K562 (cell line): ENCODE results near the gene RSU1. TPM values are rescaled to one million over a fixed set of nuclear protein-coding genes. Genes with fewer than 3 reads are reported as not detected.
A peak's percentile ranks its signal among the peaks of the same experiment; 100 is the strongest.

Experiments used
- ATAC-seq: fragments of 200-7000 bp; cut with Tn5 transposase; 3 replicates; pipeline ENCODE4 v1.9.1; 2020; ENCODE audit warnings: moderate library complexity
- BruUV-seq: library from RNA; stranded (reverse); fragments of 400-500 nt; replicated peaks from 2 replicates; lab custom pipeline; 2021; lab: Mats Ljungman, UMichigan
- CTCF ChIA-PET: fragments of 300-600 bp; formaldehyde crosslinking; extraction: SDS; loops from one replicate; lab custom pipeline; 2021; ENCODE audit warnings: low intra/inter-chr PET ratio; lab: Yijun Ruan, JAX
- POLR2A ChIA-PET: fragments of 300-600, 350-650 bp; sonication (Branson Sonifier 250); formaldehyde crosslinking; extraction: SDS; loops from one replicate; lab custom pipeline; 2021; ENCODE audit warnings: antibody characterized with exemption, inconsistent platforms; lab: Yijun Ruan, JAX
- DNase-seq, 4 experiments: peaks; one replicate each; pipeline versions ENCODE4 v3.0.0 to v3.0.0-alpha.2; 2011 to 2018; ENCODE audit warnings: low spot score in 3 of 4, mixed read lengths in 3 of 4; ENCODE audit errors: extremely low read depth in 1 of 4
- FAIRE-seq: peaks from 2 replicates; lab custom pipeline; 2011; peaks lifted over from hg19 to GRCh38; lab: Jason Lieb, UNC
- H2AFZ ChIP-seq: 2 replicates; pipeline ENCODE4 v1.6.0; 2011; ENCODE audit warnings: low read depth, low read length, control low read depth, inconsistent platforms
- H3K27ac ChIP-seq: fragments of 200-600 bp; 3 replicates; pipeline ENCODE4 v1.8.0; 2011; ENCODE audit warnings: low read depth, mild to moderate bottlenecking, control low read depth, inconsistent platforms, low read length, moderate library complexity, mixed read lengths; ENCODE audit errors: extremely low read depth
- H3K27me3 ChIP-seq, 2 experiments: fragments of 300-600 bp in 1 of 2; 2 replicates in 1 of 2; 3 replicates in 1 of 2; pipeline versions ENCODE4 v1.6.0 to v1.8.0; 2011; ENCODE audit warnings: inconsistent platforms in 2 of 2, low read length in 2 of 2, mild to moderate bottlenecking in 1 of 2, mixed read lengths in 1 of 2, moderate library complexity in 1 of 2; ENCODE audit not compliant: control insufficient read depth in 2 of 2, insufficient read depth in 2 of 2
- H3K36me3 ChIP-seq: fragments of 300-600 bp; 3 replicates; pipeline ENCODE4 v1.8.0; 2011; ENCODE audit warnings: mild to moderate bottlenecking, low read length, inconsistent platforms; ENCODE audit not compliant: control insufficient read depth, insufficient read depth
- H3K4me1 ChIP-seq, 2 experiments: fragments of 200-600 bp in 1 of 2; replicated peaks in 1 of 2; 2 replicates in 1 of 2; 3 replicates in 1 of 2; pipeline versions ENCODE4 v1.5.1 to v1.8.0; 2011; ENCODE audit warnings: inconsistent platforms in 2 of 2, low read length in 2 of 2, mild to moderate bottlenecking in 1 of 2, mixed read lengths in 1 of 2, moderate library complexity in 1 of 2; ENCODE audit not compliant: control insufficient read depth in 2 of 2, insufficient read depth in 2 of 2
- H3K4me2 ChIP-seq: 2 replicates; pipeline ENCODE4 v1.6.1; 2011; ENCODE audit warnings: low read length, control low read depth, inconsistent platforms, mixed read lengths; ENCODE audit not compliant: insufficient read depth
- H3K4me3 ChIP-seq: fragments of 200-600 bp; sonication (generic), shearing (Covaris generic); 2 replicates; pipeline ENCODE4 v1.5.1; 2016; ENCODE audit warnings: control low read depth, inconsistent platforms
- H3K79me2 ChIP-seq: fragments of 200-600 bp; 3 replicates; pipeline ENCODE4 v1.8.0; 2011; ENCODE audit warnings: low read length, inconsistent platforms; ENCODE audit not compliant: control insufficient read depth, insufficient read depth
- H3K9ac ChIP-seq, 2 experiments: 2 replicates each; pipeline versions ENCODE4 v1.6.0 to v1.6.1; 2011; ENCODE audit warnings: low read depth in 2 of 2, low read length in 2 of 2, control low read depth in 1 of 2, inconsistent platforms in 1 of 2, mild to moderate bottlenecking in 1 of 2, mixed read lengths in 1 of 2; ENCODE audit not compliant: insufficient read depth in 1 of 2
- H3K9me1 ChIP-seq: one replicate; pipeline ENCODE4 v1.6.0; 2011; ENCODE audit warnings: inconsistent platforms, mild to moderate bottlenecking, low read length, moderate library complexity; ENCODE audit not compliant: control insufficient read depth, insufficient read depth
- H3K9me3 ChIP-seq: replicated peaks from 2 replicates; pipeline ENCODE4 v1.5.1; 2011; ENCODE audit warnings: low read depth, low read length, inconsistent platforms; ENCODE audit not compliant: control insufficient read depth, insufficient read depth
- H4K20me1 ChIP-seq: replicated peaks from 2 replicates; pipeline ENCODE4 v1.6.1; 2011; ENCODE audit warnings: low read length, inconsistent platforms, mixed read lengths; ENCODE audit not compliant: control insufficient read depth, insufficient read depth
- ATF1 ChIP-seq, 2 experiments: fragments of 450-650 bp in 1 of 2; IDR thresholded peaks; 2 replicates each; pipeline ENCODE4 v1.6.1; 2016; ENCODE audit warnings: missing compliant biosample characterization in 1 of 2, missing genetic modification characterization in 1 of 2
- CEBPB ChIP-seq: fragments of 450-650 bp; IDR thresholded peaks from 2 replicates; pipeline ENCODE4 v1.6.1; 2016; ENCODE audit warnings: missing genetic modification characterization, missing compliant biosample characterization
- CEBPG ChIP-seq, 3 experiments: fragments of 200-800 bp in 1 of 3; sonication (Bioruptor generic) in 1 of 3; sonication (generic) in 1 of 3; formaldehyde crosslinking in 1 of 3; IDR thresholded peaks in 2 of 3; conservative IDR thresholded peaks in 1 of 3; 2 replicates each; pipeline versions ENCODE4 v1.6.1 to v1.8.0; 2016 to 2022; ENCODE audit warnings: missing compliant biosample characterization in 2 of 3, missing genetic modification characterization in 2 of 3, mild to moderate bottlenecking in 1 of 3, missing genetic modification reagents in 1 of 3
- FIP1L1 ChIP-seq: fragments of 200-400 bp; formaldehyde crosslinking; IDR thresholded peaks from 2 replicates; pipeline ENCODE4 v1.6.1; 2018; ENCODE audit warnings: mild to moderate bottlenecking, low read depth, low read length; ENCODE audit not compliant: poor library complexity, severe bottlenecking
- SMAD1 ChIP-seq: fragments of 150-350 bp; IDR thresholded peaks from 2 replicates; pipeline ENCODE4 v1.6.1; 2014; ENCODE audit warnings: low read length, low read depth; ENCODE audit not compliant: partially characterized antibody
- ZNF140 ChIP-seq: fragments of 250-450 bp; sonication (Bioruptor Pico); IDR thresholded peaks from 2 replicates; pipeline ENCODE4 v1.8.0; 2021; ENCODE audit warnings: moderate library complexity, mild to moderate bottlenecking, inconsistent platforms
- ZNF282 ChIP-seq: sonication (generic); formaldehyde crosslinking; IDR thresholded peaks from 2 replicates; pipeline ENCODE4 v1.8.1; 2023; ENCODE audit warnings: missing genetic modification reagents
- ZNF764 ChIP-seq: fragments of 250-450 bp; sonication (Bioruptor Pico); IDR thresholded peaks from 2 replicates; pipeline ENCODE4 v1.4.0; 2020; ENCODE audit warnings: low read depth, mild to moderate bottlenecking, moderate library complexity
- WGBS: fragments of 100-300 bp; shearing (Covaris generic); methylation state at CpG from one replicate; pipeline ENCODE4 v1.1.6; 2016; ENCODE audit warnings: low coverage, mixed read lengths; ENCODE audit not compliant: insufficient coverage; ENCODE audit errors: missing lambda C conversion rate; 5-methylcytosine and 5-hydroxymethylcytosine counted together
- in situ Hi-C: fragments of 300-500 bp; cut with MboI; formaldehyde crosslinking; loops from 4 replicates; pipeline ENCODE4 v1.15.0; 2018; ENCODE audit warnings: inconsistent platforms, mixed read lengths
- intact Hi-C: fragments of 100-400 bp; cut with micrococcal nuclease; formaldehyde crosslinking; loops from 2 replicates; pipeline ENCODE4 v1.14.2; 2022
- polyA plus RNA-seq, 8 experiments: library from polyadenylated mRNA; depleted of rRNA in 4 of 8; stranded (reverse) in 5 of 8; unstranded in 3 of 8; fragments of >200 nt; fragmentation: Nextera tagmentation in 2 of 8; fragmentation: Illumina TruSeq in 1 of 8; extraction: Ambion mirVana in 2 of 8; extraction: Trizol in 1 of 8; gene quantifications; 2 replicates each; pipeline versions ENCODE4 v1.2.1 to v1.2.3, GENCODE V29; 2011 to 2014; ENCODE audit warnings: inconsistent platforms in 1 of 8, missing spikeins in 1 of 8
- total RNA-seq, 7 experiments: library from RNA; depleted of rRNA in 6 of 7; stranded (reverse); fragments of >200 nt in 6 of 7; fragmentation: Illumina TruSeq in 2 of 7; extraction: Trizol in 2 of 7; gene quantifications; 2 replicates each; pipeline versions ENCODE4 v1.2.1 to v1.2.3, GENCODE V29; 2011 to 2021; ENCODE audit warnings: low replicate concordance in 1 of 7
- TF ChIP-seq, protein P1 (sequence below), 3 experiments: fragments of 200-800 bp in 1 of 3; fragments of 250-450 bp in 1 of 3; fragments of 450-650 bp in 1 of 3; sonication (Bioruptor Pico) in 1 of 3; sonication (Bioruptor generic) in 1 of 3; formaldehyde crosslinking in 1 of 3; IDR thresholded peaks; 2 replicates each; pipeline versions ENCODE4 v1.6.1 to v1.8.0; 2016 to 2022; ENCODE audit warnings: mild to moderate bottlenecking in 2 of 3, missing genetic modification characterization in 2 of 3, missing compliant biosample characterization in 1 of 3, moderate library complexity in 1 of 3
- TF ChIP-seq, protein P2 (sequence below), 2 experiments: fragments of 450-650 bp in 1 of 2; sonication (generic) in 1 of 2; formaldehyde crosslinking in 1 of 2; IDR thresholded peaks in 1 of 2; conservative IDR thresholded peaks in 1 of 2; 2 replicates each; pipeline versions ENCODE4 v1.6.1 to v1.8.1; 2016 to 2023; ENCODE audit warnings: mild to moderate bottlenecking in 2 of 2, moderate library complexity in 2 of 2, inconsistent platforms in 1 of 2, missing genetic modification reagents in 1 of 2

The RSU1 gene
- total and polyA plus RNA-seq, 9 of the 15 experiments (the other 6 are each of a cell fraction or from before 2014, with no cell fraction given): 18.8 to 67.3 (median 31.5) TPM

DNA sequence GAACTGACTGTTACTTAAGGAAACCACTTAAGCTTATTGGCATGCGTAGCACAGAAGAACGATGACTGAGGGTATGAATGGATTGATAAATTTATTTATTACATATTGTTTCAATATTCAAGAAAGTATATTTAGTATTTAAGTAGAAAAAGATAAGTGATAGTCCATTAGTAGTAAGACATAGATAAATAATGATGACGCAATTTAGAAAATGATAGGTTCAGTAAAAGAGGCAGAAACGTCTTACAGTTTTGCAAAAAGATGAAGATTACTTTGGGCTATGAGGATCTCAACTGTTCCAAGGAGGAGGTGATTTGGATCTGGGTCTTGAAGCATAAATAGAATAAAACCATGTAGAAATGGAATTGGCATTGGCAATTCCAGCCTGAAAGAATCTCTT, 36.6 kb upstream of the RSU1 start:
- Histone ChIP-seq H2AFZ (no peak overlapping the region), H3K9me1 (no peaks in the 10 kb centered on the region), H3K36me3 (no peaks in the 10 kb centered on the region), H3K4me2 (no peak overlapping the region), H3K4me1 (no peaks in the 10 kb centered on the region), H4K20me1 (no peaks in the 10 kb centered on the region), H3K9me3 (no peaks in the 10 kb centered on the region), H3K27me3 (peaks cover 0 to 2% of the 10 kb centered on the region in 2 experiments; a peak in 2 of 5 replicates), H3K79me2 (no peaks in the 10 kb centered on the region), H3K27ac (no peak overlapping the region), H3K9ac (no peak overlapping the region), H3K4me3 (no peak overlapping the region)
- in situ Hi-C loops: no loop called here
- ATAC-seq (no peak), DNase-seq (no peak), FAIRE-seq (no peak)
- POLR2A ChIA-PET: interaction anchor here (1.6 kb wide), 1 partner anchor 376 kb away, joined by 6 read pairs; no protein-coding TSS in a partner anchor
- 59% methylated on average over 4 of the region's 4 CpGs for WGBS
- TF ChIP-seq SMAD1: no peak
- TF ChIP-seq ZNF140: no peak
- TF ChIP-seq, protein P1, sequence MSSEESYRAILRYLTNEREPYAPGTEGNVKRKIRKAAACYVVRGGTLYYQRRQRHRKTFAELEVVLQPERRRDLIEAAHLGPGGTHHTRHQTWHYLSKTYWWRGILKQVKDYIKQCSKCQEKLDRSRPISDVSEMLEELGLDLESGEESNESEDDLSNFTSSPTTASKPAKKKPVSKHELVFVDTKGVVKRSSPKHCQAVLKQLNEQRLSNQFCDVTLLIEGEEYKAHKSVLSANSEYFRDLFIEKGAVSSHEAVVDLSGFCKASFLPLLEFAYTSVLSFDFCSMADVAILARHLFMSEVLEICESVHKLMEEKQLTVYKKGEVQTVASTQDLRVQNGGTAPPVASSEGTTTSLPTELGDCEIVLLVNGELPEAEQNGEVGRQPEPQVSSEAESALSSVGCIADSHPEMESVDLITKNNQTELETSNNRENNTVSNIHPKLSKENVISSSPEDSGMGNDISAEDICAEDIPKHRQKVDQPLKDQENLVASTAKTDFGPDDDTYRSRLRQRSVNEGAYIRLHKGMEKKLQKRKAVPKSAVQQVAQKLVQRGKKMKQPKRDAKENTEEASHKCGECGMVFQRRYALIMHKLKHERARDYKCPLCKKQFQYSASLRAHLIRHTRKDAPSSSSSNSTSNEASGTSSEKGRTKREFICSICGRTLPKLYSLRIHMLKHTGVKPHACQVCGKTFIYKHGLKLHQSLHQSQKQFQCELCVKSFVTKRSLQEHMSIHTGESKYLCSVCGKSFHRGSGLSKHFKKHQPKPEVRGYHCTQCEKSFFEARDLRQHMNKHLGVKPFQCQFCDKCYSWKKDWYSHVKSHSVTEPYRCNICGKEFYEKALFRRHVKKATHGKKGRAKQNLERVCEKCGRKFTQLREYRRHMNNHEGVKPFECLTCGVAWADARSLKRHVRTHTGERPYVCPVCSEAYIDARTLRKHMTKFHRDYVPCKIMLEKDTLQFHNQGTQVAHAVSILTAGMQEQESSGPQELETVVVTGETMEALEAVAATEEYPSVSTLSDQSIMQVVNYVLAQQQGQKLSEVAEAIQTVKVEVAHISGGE (CRISPR knock-in tag; IDR thresholded peaks at IDR 0.05): no peak
- TF ChIP-seq CEBPB (tag): peak; percentile 59; the same call in 1 of the 2 replicates
- TF ChIP-seq ZNF764 (CRISPR knock-in tag): no peak
- TF ChIP-seq, protein P2, sequence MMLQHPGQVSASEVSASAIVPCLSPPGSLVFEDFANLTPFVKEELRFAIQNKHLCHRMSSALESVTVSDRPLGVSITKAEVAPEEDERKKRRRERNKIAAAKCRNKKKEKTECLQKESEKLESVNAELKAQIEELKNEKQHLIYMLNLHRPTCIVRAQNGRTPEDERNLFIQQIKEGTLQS (IDR thresholded peaks at IDR 0.05): peak; percentile 48; the same call in 1 of the 2 replicates
- TF ChIP-seq, protein P2 (CRISPR knock-in tag; conservative IDR thresholded peaks at IDR 0.05): no peak
- TF ChIP-seq ZNF282: no peak
- TF ChIP-seq ATF1 (CRISPR knock-in tag; IDR thresholded peaks at IDR 0.05): no peak
- no peak for TF ChIP-seq ATF1 (tag; IDR thresholded peaks at IDR 0.05)
- no peak for TF ChIP-seq FIP1L1
- no peak for TF ChIP-seq CEBPG (CRISPR knock-in tag; IDR thresholded peaks at IDR 0.05)
- TF ChIP-seq CEBPG (tag; conservative IDR thresholded peaks at IDR 0.05 in 1 of 2, IDR thresholded peaks at IDR 0.05 in 1 of 2): peak; percentile 33 to 51; a peak in 1 of 4 replicates
- CTCF ChIA-PET: no interaction called here
- intact Hi-C loops: loop anchor here (5.0 kb wide), 1 partner anchor 38 kb away; no protein-coding TSS in a partner anchor
- no TSS peak for BruUV-seq
